Measurements from ENCODE around the gene ACOXL. TPM values are rescaled to one million over a fixed set of nuclear protein-coding genes. Genes with fewer than 3 reads are reported as not detected.

ACOXL gene
- total RNA-seq, 2 donors from 2014 or later = 0.52 TPM; not detected in 1

- ATAC-seq = no peak
- Histone ChIP-seq H3K4me3 (no peak overlapping the region), H3K4me1 (no peaks in the 10 kb centered on the region), H3K27ac (no peak overlapping the region), H3K36me3 (replicated peaks in 1 of 2; ENCODE audit: insufficient read depth in 1 of 2, low read depth in 2 of 2) (no peaks in the 10 kb centered on the region), H3K27me3 (no peaks in the 10 kb centered on the region), H3K9me3 (no peaks in the 10 kb centered on the region)
- intact Hi-C loops (cut with DNase I) = no loop called here
- WGBS, 2 donors = 72 to 96% methylated on average over 1 of the region's 1 CpG
- no peak for TF ChIP-seq POLR2A (IDR thresholded peaks at IDR 0.05)
- TF ChIP-seq CTCF (IDR thresholded peaks at IDR 0.05) = no peak
- DNase-seq = no peak
Observed at GRCh38 chr2:110919738-110920137, 187.4 kb downstream of the ACOXL start.

GRCh38 chr2:110925479-110925878 is 193.1 kb downstream of the ACOXL start:
- Histone ChIP-seq H3K36me3 (replicated peaks in 1 of 2; ENCODE audit: insufficient read depth in 1 of 2, low read depth in 2 of 2) (no peaks in the 10 kb centered on the region), H3K4me3 (no peak overlapping the region), H3K9me3 (peaks cover 0 to 11% (median 0%) of the 10 kb centered on the region in 3 donors), H3K4me1 (no peaks in the 10 kb centered on the region), H3K27me3 (no peaks in the 10 kb centered on the region), H3K27ac (no peak overlapping the region)
- DNase-seq (no peak), ATAC-seq (no peak)
- intact Hi-C loops (cut with DNase I) = no loop called here
- TF ChIP-seq CTCF (IDR thresholded peaks at IDR 0.05) (no peak), POLR2A (IDR thresholded peaks at IDR 0.05) (no peak)

DNA sequence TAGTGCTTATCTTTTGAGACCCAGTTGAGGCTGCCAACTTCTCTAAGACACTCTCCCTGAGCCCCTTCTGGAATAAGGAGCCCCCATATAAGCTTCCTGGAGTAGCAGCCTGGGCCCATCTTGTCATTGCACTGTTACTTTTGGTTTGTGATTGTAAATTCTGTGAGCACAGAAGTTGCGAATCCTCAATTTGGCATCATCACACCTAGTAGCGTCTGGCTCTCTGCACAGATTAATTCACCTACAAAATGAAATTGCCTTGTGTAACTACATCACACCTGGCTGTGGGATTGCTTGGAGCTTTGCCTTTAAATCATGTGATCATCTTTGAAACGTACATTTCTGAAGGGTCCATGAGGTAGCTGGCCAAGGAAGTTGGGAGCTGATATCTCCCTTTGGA is 195.2 kb downstream of the ACOXL start:
- TF ChIP-seq CTCF (IDR thresholded peaks at IDR 0.05) = no peak
- no peak for TF ChIP-seq POLR2A (IDR thresholded peaks at IDR 0.05)
- whole genome bisulfite sequencing, 2 donors = 75 to 77% methylated on average over 3 of the region's 3 CpGs
- H3K36me3 ChIP-seq (replicated peaks in 1 of 2; ENCODE audit: insufficient read depth in 1 of 2, low read depth in 2 of 2) = no peaks in the 10 kb centered on the region
- H3K4me3 ChIP-seq = no peak overlapping the region
- peaks cover 0 to 11% (median 0%) of the 10 kb centered on the region in 3 donors for H3K9me3 ChIP-seq
- DNase-seq = no peak
- H3K4me1 ChIP-seq = no peaks in the 10 kb centered on the region
- H3K27ac ChIP-seq = no peak overlapping the region
- intact Hi-C loops (cut with DNase I) = no loop called here
- no peak for ATAC-seq
- no peaks in the 10 kb centered on the region for H3K27me3 ChIP-seq

DNA sequence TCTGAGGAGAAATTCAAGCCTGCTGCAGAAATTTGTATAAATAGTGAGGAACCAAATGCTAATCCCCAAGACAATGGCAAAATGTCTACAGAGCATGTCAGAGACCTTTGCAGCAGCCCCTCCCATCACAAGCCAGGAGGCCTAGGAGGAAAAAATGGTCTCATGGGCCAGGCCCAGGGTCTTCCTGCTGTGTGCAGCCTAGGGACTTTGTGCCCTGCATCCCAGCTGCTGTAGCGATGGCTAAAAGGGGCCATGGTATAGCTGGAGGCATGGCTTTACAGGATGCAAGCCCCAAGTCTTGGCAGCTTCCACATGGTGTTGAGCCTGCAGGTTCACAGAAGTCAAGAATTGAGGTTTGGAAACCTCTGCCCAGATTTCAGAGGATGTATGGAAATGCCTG is 197.2 kb downstream of the ACOXL start:
- Histone ChIP-seq H3K27me3 (no peaks in the 10 kb centered on the region), H3K4me3 (no peak overlapping the region), H3K27ac (no peak overlapping the region), H3K36me3 (replicated peaks in 1 of 2; ENCODE audit: insufficient read depth in 1 of 2, low read depth in 2 of 2) (no peaks in the 10 kb centered on the region), H3K4me1 (no peaks in the 10 kb centered on the region), H3K9me3 (peaks cover 0 to 11% (median 0%) of the 10 kb centered on the region in 3 donors)
- WGBS, 2 donors = 83 to 92% methylated on average over 1 of the region's 1 CpG
- intact Hi-C loops (cut with DNase I) = no loop called here
- DNase-seq (no peak), ATAC-seq (no peak)
- TF ChIP-seq POLR2A (IDR thresholded peaks at IDR 0.05) (no peak), CTCF (IDR thresholded peaks at IDR 0.05) (no peak)

GRCh38 chr2:110931648-110932047 is 199.3 kb downstream of the ACOXL start:
- Histone ChIP-seq H3K36me3 (replicated peaks in 1 of 2; ENCODE audit: insufficient read depth in 1 of 2, low read depth in 2 of 2) (no peaks in the 10 kb centered on the region), H3K9me3 (peaks cover 0 to 11% (median 0%) of the 10 kb centered on the region in 3 donors), H3K4me1 (no peaks in the 10 kb centered on the region), H3K27ac (no peak overlapping the region), H3K27me3 (no peaks in the 10 kb centered on the region), H3K4me3 (no peak overlapping the region)
- ATAC-seq (peak; percentile 38), DNase-seq (no peak)
- intact Hi-C loops (cut with DNase I) = no loop called here
- no peak for TF ChIP-seq POLR2A (IDR thresholded peaks at IDR 0.05)
- TF ChIP-seq CTCF (IDR thresholded peaks at IDR 0.05) = no peak
- 46 to 47% methylated on average over 2 of the region's 2 CpGs for WGBS, 2 donors

All from body of pancreas (tissue), 4 donors.